GM18511 (cell line): ENCODE results near the gene FGFR2.

Experiments used
- ATAC-seq: cut with Tn5 transposase; IDR thresholded peaks from one replicate; pipeline ENCODE4 v1.9.1; 2021; ENCODE audit warnings: mild to moderate bottlenecking, moderate library complexity; ENCODE audit not compliant: unreplicated experiment

Gene FGFR2

DNA sequence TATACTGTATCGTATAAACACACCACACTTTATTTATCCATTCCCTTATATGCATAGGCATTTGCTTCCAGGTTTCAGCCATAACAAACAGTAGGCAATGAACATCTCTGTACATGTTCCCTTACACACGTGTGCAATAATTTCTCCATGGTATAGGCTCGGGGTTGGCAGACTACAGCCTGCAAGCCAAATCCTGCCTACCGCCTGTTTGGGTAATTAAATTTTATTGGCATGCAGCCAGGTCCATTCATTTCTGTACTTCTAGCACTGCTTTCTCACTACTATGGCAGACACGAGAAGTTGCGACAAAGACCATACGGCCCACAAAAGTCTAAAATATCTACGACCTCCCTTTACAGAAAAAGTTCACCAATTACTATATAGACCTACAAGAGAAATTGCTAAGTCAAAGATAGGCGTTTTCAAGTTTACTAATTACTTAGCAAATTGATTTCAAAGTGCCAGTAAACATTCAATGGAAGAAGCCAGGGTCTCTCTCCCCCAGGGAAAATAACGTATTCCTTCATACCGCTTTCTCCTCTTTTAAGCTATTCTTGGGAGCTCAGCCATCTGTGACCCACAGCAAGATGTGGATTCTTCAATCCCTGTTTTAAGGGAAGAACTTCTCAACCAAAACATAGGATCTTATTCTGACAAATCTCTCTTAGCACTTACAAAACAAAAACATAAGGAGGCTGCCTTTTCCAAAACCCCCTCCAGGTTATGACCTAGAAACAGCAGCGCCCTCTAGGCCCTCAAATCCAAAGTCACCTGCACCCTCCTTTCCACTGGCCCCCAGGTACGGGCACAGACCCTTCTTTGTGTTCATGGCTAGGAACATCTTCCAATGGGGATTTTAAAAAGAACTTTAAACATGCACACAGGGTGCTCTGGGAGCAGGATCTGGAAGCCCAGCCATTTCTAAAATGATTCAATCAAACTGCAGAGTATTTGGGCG lies 100.5 kb downstream of the FGFR2 start:
- no peak for ATAC-seq

DNA sequence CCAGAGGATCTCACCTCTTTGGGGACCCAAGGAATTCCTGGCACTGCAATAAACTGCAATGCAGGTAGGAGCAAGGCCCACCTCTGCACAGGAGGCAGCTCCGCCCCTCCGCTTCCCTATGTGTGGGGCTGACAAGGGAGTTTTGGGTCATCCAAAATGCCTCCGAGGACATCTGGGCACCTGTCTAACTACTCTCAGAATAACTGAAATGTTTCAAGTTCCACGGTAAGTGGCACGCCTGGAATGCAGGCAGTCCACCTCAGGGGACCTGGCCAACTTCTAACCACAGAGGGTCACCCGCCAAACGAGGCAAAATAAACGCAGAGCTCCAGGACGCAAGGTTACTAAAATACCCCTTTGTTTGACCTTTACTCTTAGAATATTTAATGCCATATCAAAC lies 102.5 kb downstream of the FGFR2 start:
- no peak for ATAC-seq

DNA sequence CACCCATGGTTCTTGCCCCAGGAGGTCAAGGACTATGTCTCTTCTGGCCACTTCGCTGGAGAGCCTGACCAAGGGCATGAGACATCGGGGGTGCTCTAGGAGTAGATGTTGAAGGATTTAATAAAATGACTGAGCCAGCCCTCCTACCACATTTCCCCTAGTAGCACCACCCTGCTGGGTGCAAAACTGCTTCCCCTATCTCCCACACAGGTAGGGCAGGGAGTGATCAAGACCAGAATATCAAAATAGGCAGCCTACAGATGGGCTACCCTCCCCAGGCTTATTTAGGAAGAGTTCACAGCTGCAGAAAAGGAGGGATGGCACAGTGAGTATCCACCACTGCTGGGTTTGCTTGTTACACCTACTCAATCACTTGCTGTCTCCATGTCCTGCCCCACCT lies 103.9 kb downstream of the FGFR2 start:
- no peak for ATAC-seq

DNA sequence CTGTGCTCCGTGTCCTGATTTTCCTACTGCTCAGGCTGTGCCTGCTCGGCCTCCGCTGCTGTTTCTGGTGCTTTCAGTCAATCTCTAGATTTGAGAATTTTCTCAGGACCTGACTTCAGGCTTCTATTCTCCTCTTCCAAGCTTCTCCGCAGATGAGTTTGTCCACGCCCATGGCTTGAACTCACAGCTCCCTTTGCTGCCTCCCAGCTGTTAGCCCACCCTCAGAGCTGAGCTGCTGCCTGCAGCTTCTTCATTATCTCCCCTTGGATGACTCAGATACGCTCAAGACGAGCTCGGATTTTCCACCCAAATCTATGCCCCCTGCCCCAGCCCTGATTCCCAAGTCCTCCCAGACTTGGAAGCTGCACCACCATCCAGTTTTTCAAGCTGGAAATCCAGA lies 104.7 kb downstream of the FGFR2 start:
- ATAC-seq, result no peak

DNA sequence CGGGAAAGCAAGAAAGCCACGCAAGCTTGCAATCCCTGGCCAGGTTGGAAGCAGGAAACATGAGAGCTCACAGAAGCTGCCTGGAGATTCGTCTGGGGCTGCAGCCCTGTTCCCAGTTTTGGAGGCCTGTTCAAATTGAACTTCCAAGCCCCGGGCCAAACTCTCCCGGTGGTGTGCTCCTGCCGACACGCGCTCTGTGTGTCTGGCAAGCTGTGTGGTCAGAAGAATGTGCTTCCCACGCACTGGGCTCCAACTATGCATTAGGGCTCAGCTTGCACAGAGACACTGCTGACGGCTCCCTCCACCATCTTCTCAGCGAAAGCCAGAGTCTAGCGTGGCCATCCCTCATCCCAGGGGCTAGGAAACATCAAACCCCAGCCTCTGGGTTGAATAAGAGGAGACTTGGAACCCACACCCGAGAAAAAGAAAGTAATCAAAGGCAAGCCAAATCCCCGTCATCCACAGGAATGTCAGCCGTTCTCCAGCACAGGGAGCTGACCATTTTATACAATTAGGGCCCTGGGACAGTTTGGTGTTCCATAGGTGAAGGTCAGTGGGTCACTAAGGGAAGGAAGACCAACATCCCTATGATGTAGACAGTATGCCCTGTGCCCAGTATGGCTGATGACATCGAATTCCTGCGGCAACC lies 107.2 kb downstream of the FGFR2 start:
- ATAC-seq, result no peak

DNA sequence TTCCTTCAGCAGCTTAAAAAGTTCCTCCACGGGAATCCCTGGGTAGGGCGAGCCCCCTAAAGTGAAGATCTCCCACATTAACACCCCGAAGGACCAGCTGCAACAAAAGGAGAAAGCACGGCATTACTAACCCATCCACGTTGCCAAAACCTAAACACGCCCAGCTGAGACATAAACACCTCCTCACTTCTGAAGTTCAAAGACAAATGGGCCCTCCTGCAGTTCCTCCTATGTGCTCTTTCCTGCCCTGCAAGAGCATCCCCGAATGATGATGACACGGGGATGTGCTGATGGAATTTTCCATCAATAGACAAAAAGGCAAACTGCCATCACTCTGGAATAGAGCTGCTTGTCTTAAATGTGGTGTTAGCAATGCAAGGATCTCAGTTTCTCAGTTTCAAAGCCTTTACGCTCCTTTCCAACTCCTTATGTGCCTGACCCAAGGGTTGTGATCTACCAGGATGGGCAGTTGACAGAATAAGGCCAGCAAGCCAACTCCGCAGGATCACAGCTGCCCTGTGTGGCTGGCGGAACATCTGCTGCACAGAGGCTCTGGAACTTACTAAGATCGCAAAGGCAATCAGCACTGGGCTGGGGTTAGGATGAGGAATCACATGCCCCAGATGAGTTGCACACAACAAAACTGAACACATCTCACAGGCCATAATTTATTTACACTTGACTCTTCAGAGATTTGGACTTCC lies 112.7 kb downstream of the FGFR2 start:
- ATAC-seq, result no peak

DNA sequence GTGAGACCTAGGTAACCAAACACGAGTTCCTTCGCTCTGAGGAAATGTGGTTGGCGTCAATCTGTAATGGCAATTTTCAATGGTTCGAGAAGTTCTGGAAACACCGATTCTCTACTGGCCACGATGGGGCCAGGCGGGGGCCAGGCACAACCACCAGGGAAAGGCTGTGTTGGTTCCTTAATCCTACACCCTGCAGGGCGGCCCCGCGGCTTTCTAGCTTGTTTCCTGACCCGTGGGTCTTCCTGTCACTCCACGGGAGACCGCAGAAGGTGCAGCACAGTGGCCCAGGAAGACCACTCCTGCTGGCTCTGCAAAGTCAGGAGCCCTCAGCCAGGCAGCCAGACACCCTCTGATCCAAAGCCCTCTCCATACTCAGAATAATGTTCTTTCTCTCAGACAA lies 113.4 kb downstream of the FGFR2 start:
- no peak for ATAC-seq

DNA sequence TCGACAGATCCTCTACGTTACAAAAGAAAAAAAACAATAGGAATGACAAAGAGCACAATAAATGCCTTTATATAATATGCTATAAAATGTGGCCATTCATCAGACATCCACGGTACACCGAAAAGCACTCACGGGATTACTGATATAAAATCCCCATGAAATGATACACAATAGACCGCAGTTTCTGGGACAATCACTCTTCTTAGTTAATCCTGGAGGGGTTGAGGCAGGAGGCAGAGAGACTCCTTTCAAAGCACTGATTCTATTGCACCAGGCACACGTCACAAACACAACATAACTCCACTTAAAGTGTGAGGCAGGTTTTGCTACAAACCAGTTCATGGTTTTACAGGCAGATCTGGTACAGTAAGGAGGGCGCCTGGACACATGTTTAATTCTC lies 113.8 kb downstream of the FGFR2 start:
- no peak for ATAC-seq

DNA sequence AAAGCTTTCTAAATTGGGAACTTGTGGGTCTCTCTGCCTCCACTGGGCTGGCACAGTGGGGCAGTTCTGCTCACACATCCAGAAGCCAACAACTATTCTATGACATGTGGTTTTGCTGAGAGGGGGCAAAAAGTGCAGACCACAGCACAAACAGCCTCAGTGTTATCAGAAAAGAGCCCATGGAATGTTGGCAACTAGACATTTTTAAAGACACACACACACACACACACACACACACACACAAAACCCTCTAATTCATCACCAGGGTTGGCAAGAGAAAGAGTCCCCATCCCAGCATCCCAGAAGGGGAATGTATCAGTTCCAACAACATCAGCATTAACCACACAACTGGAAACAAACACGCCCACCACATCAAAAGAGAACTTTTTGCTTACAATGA lies 117.1 kb downstream of the FGFR2 start:
- no peak for ATAC-seq

DNA sequence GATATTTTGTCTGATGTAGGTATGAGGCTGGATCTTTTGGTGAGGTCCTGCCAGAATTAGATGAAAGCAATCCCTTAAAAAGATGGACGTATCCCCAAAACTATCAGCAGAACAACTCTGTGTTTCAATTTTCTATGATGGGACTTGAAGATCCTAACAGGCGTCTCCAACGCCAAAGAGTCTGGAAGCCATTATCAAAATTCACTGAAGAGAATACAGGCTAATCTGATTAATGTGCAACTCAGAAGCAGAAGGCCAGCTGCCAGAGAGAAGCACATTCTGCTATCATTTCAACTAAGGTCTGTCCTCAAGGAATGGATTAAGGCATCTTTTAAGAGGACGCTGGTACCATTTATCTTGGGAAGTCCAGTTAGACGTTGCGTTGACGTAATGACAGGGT lies 119.7 kb downstream of the FGFR2 start:
- ATAC-seq, result no peak

DNA sequence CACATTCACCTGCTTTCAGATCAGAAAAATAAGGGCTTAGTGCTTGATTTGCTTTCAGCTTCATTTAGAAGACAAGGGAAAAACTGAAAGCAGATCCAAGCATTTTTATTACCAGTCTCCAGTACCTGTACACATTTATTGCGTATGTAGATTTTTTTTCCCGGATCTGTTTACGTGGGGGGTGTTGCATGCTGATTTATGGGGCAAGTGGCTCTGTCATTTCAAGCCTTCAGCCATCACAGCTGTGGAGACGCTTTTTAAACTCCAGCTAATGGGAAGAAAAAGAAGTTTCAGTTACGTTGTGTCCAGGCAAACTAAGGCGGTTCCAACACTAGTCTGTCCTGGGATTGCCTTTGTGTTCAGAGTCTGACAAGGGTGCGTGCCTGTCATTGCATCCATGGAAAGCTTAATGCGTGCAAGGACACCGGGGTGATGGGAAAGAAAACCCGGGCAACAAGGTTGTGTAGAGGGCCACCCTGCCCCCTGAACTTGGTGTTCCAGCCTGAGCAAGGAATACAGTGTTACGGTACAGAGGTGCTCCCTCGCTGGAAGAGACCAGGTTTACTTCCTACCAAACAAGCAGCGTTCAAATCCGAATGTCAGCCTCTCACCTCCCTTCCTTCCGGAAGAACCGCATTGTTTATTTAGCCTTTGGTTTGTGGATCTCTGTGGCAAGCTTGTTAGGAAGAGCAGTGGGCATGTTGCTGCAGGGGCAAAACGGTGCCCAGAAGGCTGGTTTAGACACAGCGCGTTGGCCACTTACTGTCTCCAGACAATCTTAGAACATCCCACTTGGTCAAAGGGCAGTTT lies 128.2 kb downstream of the FGFR2 start:
- no peak for ATAC-seq

DNA sequence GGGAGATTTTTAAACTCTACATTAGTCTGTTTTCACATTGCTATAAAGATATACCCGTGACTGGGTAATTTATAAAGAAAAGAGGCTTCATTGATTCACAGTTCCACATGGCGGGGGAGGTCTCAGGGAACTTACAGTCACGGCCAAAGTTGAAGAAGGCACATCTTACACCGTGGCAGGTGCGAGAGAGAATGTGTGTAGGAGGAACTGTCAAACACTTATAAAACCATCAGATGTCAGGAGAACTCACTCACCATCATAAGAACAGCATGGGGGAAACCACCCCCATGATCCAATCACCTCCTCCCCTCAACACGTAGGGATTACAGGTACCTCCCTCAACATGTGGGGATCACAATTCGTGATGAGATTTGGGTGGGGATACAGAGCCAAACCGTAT lies 129.5 kb downstream of the FGFR2 start:
- no peak for ATAC-seq

DNA sequence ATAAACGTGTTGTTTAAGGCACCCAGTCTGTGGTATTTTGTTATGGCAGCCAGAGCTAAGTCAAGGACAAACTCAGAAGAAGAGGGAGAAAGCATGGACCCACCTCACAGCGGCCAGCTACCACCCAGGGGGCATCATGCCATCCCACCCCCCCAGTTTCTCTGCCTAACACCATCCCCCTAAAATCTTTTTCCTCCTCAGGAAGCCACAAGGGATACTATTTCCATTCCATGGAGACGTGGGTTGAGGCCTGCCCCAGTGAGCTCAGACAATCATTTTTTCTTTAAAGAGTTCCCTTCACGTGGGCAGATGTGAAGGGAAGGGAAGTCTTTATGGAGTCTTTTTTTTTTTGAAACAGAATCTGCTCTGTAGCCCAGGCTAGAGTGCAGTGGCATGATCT lies 131.8 kb downstream of the FGFR2 start:
- no peak for ATAC-seq

DNA sequence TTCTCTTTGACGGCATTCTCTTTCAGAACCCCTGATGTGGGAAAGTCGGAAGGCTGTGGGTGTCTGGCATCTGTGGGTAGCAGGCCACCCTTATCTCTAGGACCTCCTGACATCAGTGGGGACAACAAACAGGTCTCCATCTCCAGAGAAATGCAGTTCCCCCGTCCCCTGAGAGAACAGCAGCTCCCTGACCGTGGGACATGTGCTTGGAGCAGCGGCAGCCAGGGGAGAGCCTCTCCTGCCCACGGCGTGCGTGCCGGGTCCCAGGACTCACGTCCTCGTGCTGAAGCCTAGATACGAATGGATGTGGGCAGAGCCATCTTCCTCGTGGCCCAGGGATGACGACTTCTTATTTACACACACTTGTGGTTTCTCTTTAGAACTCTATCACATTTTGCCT lies 133.0 kb downstream of the FGFR2 start:
- no peak for ATAC-seq

DNA sequence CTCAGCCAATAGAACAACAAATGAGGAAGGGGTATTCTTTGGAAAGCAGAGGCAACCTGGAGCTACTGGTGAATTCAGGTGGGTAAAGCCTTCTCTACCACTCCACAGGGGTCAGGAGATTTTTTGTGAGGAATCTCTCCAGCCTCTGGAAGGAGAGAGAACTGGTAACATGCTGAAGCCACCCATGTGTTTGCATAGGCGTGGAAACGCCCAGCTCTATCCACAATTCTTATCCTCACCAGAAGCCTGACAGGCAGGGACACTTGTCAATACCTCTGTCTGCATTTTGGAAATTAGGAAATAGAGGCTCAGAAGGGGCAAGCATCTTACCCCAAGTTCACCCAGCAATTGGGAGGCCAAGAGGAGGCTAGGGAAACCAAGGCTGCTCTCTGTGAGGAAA lies 133.7 kb downstream of the FGFR2 start:
- no peak for ATAC-seq

DNA sequence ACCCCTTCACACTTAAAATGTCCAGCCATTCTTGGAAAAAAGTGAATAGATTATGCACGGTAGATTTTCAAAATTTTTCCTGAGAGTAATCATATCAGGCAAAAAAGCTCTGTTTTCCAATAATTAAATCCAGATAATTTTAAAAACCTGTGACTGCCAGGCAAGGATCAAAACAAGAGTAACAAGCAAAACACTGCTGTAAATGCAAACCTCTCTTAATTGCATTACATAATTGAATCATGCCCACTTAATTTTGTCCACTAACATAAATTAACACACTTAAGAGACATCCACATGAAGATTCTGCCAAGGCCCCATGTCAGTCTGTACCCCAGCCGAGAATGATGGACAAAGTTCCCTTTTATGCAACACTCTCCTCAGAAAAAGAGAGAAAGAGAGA lies 135.3 kb downstream of the FGFR2 start:
- ATAC-seq, result no peak

DNA sequence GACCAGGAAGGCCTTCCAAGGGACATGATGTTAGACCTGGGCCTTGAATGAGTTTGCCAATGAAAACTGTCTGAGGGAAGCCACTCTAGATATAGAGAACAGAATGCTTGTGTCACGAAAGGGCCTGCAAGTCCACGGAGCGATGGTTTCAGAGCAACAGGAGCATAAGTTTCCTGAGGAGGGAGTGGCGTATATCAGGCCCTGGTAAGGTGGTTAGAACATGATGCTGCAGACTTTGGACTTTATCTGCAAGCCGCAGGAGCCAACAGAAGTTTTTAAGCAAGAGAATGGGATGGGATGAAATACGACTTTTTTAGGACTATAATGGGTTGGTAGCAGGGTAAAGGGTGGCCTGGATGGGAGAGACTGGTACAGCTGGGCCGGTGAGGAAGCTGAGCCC lies 136.0 kb downstream of the FGFR2 start:
- no peak for ATAC-seq

DNA sequence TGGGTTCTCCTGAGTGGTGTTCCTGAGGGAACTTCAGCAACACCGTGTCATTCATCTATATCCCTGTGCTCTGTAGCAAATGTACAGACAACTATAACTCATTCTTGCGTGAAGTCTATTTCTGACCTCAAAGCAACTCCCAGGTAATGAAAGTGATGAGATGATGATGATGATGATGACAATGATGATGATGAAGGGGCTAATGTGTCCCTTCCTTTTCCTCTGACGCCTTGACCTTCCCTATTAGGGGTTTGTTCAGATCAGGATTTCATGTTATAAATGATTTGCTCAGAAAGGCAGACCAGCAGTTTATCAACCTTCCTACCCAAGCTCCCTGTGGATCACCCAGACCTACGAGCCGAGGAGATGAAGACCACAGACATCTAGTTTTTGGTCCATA lies 136.9 kb downstream of the FGFR2 start:
- no peak for ATAC-seq

DNA sequence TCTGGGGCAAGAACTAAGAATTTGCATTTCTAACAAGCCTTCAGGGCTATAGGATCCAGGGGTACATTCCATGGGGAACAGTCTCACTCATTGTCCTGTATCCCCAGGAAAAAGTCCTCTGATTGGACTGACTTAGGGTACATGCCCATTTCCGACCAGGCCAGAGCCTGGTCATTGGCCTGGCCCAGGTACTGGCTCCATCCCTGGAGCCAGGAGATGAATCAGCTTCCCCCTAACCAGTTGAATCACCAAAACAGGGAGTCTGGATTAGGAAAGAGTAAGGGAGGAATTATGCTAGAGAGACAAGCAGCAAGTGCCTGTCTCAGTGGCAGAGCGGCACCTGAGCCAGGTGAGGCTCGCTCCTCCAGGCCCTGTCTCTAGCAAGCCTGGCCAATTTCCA lies 137.5 kb downstream of the FGFR2 start:
- ATAC-seq, result no peak

DNA sequence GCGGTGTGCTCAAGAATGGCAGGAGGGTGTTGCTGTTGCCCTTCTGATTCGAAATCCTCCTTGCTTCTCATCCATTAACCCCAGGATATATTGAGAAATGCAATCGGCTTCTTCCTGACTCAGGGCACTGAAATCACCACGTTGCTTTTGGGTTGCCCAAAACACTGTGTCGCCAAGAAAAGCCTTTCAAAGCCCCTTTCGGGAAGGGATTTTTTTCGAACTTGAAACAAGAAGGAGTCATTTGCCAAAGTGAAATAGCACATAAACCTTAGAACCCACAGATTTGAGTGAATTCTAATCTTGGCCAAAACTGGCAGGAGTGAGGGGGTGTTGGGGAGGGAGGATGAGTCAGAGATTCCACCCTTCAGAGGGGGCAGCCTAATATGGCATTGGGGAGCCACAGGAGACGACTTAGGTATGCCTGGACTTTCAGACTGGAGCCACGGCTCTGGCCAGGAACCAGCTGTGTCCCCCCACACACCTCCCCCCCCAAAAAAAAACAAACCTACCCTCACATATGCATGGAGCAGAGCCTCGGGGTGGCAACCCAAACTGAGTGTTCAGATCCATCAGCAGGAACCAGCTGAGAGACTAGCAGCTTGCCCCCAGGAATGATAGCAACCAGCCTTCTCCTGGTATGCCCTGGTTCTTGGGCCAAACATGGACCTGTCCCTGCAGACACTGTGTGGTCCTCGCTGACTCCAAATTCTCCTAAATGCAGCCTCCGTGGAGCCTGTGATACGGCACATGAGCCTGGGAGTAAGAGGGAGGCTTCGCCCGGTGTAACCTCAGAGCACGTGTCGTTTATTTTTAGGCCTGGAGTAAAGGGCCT lies 138.4 kb downstream of the FGFR2 start:
- ATAC-seq, result no peak
